HepG2 (cell line): ENCODE measurements around the gene BTG1. TPM values are rescaled to one million over a fixed set of nuclear protein-coding genes. Genes with fewer than 3 reads are reported as not detected.

Experiments used
- CHCHD3 ChIP-seq: sonication (generic); formaldehyde crosslinking; IDR thresholded peaks from 2 replicates; pipeline ENCODE4 v1.8.0; 2022; ENCODE audit warnings: mild to moderate bottlenecking, missing genetic modification reagents, moderate library complexity
- GABPA ChIP-seq, 2 experiments: IDR thresholded peaks; 2 replicates each; pipeline ENCODE4 v1.6.1; 2011 to 2016; ENCODE audit warnings: low read depth in 2 of 2, low read length in 1 of 2, missing biosample characterization in 1 of 2, missing genetic modification characterization in 1 of 2
- PRPF4 ChIP-seq: fragments of 200-400 bp; formaldehyde crosslinking; IDR thresholded peaks from 2 replicates; pipeline ENCODE4 v1.6.1; 2016; ENCODE audit warnings: low read length, low read depth; ENCODE audit not compliant: poor library complexity, severe bottlenecking
- SIX1 ChIP-seq: sonication (generic); formaldehyde crosslinking; IDR thresholded peaks from 2 replicates; pipeline ENCODE4 v1.4.0; 2020; ENCODE audit warnings: missing genetic modification reagents, borderline replicate concordance
- SIX4 ChIP-seq: sonication (generic); formaldehyde crosslinking; IDR thresholded peaks from 2 replicates; pipeline ENCODE4 v1.4.0; 2020; ENCODE audit warnings: missing genetic modification reagents
- ZNF644 ChIP-seq: IDR thresholded peaks from 2 replicates; pipeline ENCODE4 v1.6.1; 2016; ENCODE audit warnings: low read depth
- ZNF816 ChIP-seq: sonication (generic); formaldehyde crosslinking; IDR thresholded peaks from 2 replicates; pipeline ENCODE4 v1.8.0; 2022; ENCODE audit warnings: missing genetic modification reagents, mild to moderate bottlenecking, borderline replicate concordance
- polyA plus RNA-seq, 8 experiments: library from polyadenylated mRNA; depleted of rRNA in 3 of 8; stranded (reverse) in 7 of 8; unstranded in 1 of 8; fragments of >200 nt; fragmentation: Illumina TruSeq in 4 of 8; extraction: Trizol in 4 of 8; gene quantifications; 2 replicates each; pipeline versions ENCODE4 v1.2.1 to v1.2.3, GENCODE V29; 2011 to 2016; ENCODE audit warnings: low read depth in 4 of 8, missing spikeins in 1 of 8, mixed read lengths in 1 of 8; ENCODE audit not compliant: insufficient read depth in 1 of 8
- total RNA-seq, 5 experiments: library from RNA; depleted of rRNA; stranded (reverse); fragments of >200 nt; fragmentation: Illumina TruSeq; extraction: Trizol; gene quantifications; 2 replicates each; pipeline ENCODE4 v1.2.3, GENCODE V29; 2016; ENCODE audit warnings: low read depth in 1 of 5
- TF ChIP-seq, protein P1 (sequence below): sonication (generic); formaldehyde crosslinking; IDR thresholded peaks from 2 replicates; pipeline ENCODE4 v1.4.0; 2020; ENCODE audit warnings: missing genetic modification reagents
- TF ChIP-seq, protein P2 (sequence below): sonication (generic); formaldehyde crosslinking; IDR thresholded peaks from 2 replicates; pipeline ENCODE4 v1.4.0; 2020; ENCODE audit warnings: missing genetic modification reagents
- TF ChIP-seq, protein P3 (sequence below): sonication (generic); formaldehyde crosslinking; IDR thresholded peaks from 2 replicates; pipeline ENCODE4 v1.5.0; 2020; ENCODE audit warnings: mild to moderate bottlenecking, missing genetic modification reagents, borderline replicate concordance
- TF ChIP-seq, protein P4 (sequence below): sonication (generic); formaldehyde crosslinking; IDR thresholded peaks from 2 replicates; pipeline ENCODE4 v1.8.1; 2023; ENCODE audit warnings: mild to moderate bottlenecking, moderate library complexity, missing genetic modification reagents

The BTG1 gene
- total and polyA plus RNA-seq, 2 of the 13 experiments (the other 11 are each of a cell fraction or from before 2014, with no cell fraction given), result 7.5 to 16.7 TPM

DNA sequence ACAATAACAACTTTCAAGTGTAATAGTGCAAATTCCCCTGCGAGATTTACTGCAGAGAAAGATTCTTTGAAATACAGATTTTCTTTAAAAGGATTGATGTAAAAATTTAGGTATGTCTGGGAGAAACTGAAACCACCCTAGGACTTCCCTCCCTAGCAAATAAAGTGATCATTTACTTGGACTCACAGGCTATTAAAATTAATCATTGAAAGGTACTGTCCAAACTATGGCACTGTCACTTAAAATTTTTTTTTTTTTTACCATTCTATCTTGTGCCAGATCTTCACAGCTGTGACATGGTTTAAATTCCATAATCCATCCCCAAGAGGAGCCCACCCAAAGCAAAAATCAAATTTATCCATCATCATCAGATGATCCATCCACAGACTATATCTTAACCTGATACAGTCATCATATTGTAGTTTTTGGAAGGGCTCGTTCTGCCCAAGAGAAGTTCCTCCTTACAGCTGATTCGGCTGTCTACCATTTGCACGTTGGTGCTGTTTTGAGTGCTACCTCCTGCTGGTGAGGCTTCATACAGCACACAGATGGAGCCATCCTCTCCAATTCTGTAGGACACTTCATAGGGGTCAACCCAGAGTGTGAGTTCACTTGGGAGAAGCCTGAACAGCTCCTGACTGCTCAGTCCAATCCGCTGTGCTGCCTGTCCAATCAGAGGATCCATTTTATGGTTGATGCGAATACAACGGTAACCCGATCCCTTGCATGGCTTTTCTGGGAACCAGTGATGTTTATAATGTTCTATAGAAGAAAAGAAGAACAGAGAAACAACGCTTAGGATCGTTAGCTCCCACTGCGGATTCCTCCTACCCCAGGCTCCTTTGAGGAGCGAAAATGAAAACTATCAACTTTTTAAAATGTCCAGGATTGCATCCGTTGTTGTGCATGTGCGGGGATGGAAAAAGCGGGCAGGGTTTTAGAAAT, 1.7 kb downstream of the BTG1 start (continued):
- TF ChIP-seq, protein P1, sequence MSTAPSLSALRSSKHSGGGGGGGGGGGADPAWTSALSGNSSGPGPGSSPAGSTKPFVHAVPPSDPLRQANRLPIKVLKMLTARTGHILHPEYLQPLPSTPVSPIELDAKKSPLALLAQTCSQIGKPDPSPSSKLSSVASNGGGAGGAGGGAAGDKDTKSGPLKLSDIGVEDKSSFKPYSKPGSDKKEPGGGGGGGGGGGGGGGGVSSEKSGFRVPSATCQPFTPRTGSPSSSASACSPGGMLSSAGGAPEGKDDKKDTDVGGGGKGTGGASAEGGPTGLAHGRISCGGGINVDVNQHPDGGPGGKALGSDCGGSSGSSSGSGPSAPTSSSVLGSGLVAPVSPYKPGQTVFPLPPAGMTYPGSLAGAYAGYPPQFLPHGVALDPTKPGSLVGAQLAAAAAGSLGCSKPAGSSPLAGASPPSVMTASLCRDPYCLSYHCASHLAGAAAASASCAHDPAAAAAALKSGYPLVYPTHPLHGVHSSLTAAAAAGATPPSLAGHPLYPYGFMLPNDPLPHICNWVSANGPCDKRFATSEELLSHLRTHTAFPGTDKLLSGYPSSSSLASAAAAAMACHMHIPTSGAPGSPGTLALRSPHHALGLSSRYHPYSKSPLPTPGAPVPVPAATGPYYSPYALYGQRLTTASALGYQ, result 0 out of 2 replicates have a peak, but pooled peaks have one; percentile 15
- TF ChIP-seq ZNF644 (CRISPR knock-in tag), result peak; percentile 95
- TF ChIP-seq SIX1 (CRISPR knock-in tag), result peak; percentile 89
- TF ChIP-seq PRPF4, result no peak
- no peak for TF ChIP-seq GABPA (IDR thresholded peaks at IDR 0.05; ENCODE audit: low read depth, low read length)
- TF ChIP-seq GABPA (CRISPR knock-in tag; IDR thresholded peaks at IDR 0.05; ENCODE audit: low read depth), result no peak
- TF ChIP-seq, protein P2, sequence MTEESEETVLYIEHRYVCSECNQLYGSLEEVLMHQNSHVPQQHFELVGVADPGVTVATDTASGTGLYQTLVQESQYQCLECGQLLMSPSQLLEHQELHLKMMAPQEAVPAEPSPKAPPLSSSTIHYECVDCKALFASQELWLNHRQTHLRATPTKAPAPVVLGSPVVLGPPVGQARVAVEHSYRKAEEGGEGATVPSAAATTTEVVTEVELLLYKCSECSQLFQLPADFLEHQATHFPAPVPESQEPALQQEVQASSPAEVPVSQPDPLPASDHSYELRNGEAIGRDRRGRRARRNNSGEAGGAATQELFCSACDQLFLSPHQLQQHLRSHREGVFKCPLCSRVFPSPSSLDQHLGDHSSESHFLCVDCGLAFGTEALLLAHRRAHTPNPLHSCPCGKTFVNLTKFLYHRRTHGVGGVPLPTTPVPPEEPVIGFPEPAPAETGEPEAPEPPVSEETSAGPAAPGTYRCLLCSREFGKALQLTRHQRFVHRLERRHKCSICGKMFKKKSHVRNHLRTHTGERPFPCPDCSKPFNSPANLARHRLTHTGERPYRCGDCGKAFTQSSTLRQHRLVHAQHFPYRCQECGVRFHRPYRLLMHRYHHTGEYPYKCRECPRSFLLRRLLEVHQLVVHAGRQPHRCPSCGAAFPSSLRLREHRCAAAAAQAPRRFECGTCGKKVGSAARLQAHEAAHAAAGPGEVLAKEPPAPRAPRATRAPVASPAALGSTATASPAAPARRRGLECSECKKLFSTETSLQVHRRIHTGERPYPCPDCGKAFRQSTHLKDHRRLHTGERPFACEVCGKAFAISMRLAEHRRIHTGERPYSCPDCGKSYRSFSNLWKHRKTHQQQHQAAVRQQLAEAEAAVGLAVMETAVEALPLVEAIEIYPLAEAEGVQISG (CRISPR knock-in tag), result peak; percentile 28; the same call in 1 of the 2 replicates
- peak; percentile 31; the same call in 1 of the 2 replicates for TF ChIP-seq ZNF816
- TF ChIP-seq CHCHD3, result no peak
- TF ChIP-seq, protein P3, sequence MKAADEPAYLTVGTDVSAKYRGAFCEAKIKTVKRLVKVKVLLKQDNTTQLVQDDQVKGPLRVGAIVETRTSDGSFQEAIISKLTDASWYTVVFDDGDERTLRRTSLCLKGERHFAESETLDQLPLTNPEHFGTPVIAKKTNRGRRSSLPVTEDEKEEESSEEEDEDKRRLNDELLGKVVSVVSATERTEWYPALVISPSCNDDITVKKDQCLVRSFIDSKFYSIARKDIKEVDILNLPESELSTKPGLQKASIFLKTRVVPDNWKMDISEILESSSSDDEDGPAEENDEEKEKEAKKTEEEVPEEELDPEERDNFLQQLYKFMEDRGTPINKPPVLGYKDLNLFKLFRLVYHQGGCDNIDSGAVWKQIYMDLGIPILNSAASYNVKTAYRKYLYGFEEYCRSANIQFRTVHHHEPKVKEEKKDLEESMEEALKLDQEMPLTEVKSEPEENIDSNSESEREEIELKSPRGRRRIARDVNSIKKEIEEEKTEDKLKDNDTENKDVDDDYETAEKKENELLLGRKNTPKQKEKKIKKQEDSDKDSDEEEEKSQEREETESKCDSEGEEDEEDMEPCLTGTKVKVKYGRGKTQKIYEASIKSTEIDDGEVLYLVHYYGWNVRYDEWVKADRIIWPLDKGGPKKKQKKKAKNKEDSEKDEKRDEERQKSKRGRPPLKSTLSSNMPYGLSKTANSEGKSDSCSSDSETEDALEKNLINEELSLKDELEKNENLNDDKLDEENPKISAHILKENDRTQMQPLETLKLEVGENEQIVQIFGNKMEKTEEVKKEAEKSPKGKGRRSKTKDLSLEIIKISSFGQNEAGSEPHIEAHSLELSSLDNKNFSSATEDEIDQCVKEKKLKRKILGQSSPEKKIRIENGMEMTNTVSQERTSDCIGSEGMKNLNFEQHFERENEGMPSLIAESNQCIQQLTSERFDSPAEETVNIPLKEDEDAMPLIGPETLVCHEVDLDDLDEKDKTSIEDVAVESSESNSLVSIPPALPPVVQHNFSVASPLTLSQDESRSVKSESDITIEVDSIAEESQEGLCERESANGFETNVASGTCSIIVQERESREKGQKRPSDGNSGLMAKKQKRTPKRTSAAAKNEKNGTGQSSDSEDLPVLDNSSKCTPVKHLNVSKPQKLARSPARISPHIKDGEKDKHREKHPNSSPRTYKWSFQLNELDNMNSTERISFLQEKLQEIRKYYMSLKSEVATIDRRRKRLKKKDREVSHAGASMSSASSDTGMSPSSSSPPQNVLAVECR, result peak; percentile 40; the same call in 1 of the 2 replicates
- TF ChIP-seq, protein P4, sequence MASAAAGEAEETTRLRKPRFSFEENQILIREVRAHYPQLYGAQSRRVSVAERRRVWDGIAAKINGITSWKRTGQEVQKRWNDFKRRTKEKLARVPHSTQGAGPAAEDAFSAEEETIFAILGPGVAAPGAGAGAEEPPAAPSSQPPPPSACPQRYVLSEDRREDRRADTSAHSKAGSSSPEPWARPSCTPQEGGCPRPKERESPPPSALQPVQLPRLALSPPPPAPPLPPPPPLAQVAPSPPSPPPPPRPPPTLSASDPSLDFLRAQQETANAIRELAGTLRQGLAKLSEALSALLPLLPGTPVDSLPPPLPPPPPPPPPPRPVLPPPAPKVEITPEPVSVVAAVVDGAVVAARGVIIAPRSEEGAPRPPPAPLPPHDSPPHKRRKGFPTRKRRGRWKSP, result 0 out of 2 replicates have a peak, but pooled peaks have one; percentile 4
- TF ChIP-seq SIX4 (CRISPR knock-in tag), result peak; percentile 73; the same call in 1 of the 2 replicates
